NCI-H128 (cell line): ENCODE data around the gene MCL1.

Source experiments
- DNase-seq: peaks from one replicate; lab custom pipeline; 2025; ENCODE audit not compliant: unreplicated experiment; lab: John Stamatoyannopoulos, UW

MCL1 gene

DNA sequence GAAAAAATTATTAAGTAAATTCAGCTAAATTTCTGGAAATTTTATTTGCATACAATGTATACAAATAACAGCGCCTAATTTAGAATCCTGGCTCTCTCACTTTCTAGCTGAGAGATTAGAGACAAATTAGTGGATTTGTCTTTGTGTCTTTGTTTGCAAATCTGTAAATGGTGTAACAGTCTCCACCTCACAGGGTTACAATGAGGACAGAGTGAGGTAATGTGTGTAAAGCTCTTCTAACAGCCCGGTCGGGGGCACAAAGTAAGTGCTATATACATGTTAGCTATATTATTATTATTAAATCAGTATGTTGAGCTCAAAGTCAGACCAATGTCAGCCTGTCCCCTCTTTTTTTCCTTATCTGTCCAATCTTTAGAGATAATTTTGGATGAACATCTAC is 35.2 kb downstream of the MCL1 start:
- no peak for DNase-seq

GRCh38 chr1:150543500-150544143 is 35.8 kb downstream of the MCL1 start:
- no peak for DNase-seq

DNA sequence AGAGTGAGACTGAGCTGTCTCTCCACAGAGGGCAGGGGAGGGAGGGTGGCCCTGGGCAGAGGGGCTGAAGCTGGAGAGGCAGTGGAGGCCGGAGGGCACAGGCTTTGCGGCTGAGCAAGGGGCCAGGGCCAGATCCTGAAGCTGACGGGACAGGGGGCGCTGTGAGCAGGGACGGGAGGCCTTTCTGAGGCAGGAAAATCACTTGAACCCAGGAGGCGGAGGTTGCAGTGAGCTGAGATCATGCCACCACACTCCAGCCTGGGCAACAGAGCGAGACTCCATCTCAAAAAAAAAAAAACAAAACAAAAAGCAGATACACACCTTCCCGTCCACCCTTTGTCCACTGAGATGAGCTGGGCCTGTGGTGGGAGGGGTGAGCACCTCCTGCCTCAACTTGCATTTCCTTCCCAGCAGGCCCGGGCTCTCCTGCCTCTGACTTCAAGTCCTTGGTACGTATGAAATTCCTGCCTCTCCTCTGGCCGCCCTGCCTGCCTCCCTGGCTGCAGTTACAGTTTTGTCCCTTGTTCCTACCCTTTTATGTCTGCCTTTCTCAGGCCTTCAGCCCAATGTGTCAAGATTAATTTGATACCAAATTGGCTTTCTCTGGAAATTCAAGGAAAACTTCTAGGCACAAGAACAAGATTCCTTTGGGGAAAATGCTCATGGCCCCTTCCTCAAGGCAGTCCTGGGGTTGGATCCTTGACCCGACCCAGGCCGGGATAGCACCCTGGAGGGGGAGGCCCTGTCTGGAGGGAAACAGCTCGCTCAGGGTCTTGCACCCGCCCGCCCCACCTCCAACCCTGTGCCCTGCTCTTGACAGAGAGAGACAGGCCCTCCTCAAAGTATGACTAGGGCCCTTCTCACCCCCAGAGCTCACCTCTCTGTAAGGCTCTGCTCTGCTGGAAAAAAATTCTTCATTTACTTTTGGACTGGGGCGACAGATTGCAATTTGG is 41.4 kb downstream of the MCL1 start:
- DNase-seq: no peak

GRCh38 chr1:150536836-150537731 is 42.3 kb downstream of the MCL1 start:
- DNase-seq: no peak

- DNase-seq: no peak
Measured at GRCh38 chr1:150535511-150536287, 43.7 kb downstream of the MCL1 start.

DNA sequence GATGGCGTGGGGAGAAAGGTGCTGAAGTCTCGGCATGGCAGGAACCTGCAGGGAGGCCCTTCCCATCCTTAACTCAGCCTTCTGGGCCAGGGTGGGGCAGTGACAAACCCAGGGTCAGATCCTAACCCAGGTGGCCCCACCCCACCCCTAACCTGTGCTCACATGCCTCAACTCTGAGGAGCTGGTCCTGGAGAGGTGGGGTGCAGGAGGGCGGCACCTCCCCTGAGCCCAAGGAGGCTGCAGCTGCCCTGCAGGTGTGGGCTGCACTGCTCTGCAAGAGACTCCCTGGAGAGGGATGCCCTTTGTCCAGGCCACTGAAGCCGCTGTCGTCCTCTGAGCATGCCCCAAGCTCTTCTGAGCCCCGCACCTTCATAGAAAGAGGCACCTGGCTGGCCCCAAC is 45.4 kb downstream of the MCL1 start:
- DNase-seq: no peak

DNA sequence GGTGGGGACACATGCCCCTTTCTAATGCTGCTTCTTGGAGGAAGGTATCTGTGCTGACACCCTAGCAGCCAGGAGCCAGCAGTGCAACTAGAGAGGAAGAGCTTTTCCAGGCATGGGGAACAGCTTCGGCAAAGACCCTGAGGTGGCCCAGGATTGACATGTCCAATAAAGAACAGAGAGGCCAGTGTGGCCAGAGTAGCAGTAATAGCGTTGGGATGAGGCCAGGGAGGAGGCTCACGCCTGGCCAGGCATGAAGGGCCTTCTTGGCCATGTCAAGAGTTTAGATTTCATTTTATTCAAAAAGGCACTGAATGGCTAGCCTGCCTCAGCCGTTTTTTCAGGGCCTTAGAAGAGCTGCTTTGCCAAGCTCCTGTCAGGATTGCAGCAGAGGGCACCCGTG is 46.5 kb downstream of the MCL1 start:
- no peak for DNase-seq

GRCh38 chr1:150530491-150531159 is 48.8 kb downstream of the MCL1 start:
- DNase-seq: no peak

GRCh38 chr1:150529017-150529416 is 50.4 kb downstream of the MCL1 start:
- no peak for DNase-seq

DNA sequence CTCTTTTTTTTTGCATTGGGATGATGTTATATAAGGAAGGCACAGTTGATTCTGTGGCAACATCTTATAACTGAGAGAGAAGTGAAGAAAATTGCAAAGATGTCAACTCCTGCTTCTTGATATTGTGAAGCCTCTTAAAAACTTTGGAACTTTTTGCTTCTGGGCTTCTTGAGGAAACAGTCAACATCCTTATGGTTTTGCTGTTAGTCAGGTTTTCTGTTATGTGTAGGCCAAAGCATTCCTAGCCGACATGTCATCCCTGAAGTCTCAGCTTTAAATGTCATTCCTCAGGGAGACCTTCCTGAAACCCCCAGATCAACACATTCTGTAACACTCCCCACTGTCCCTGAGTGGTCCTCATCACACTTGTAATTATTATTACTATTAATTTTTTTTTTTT is 51.2 kb downstream of the MCL1 start:
- DNase-seq: no peak

DNA sequence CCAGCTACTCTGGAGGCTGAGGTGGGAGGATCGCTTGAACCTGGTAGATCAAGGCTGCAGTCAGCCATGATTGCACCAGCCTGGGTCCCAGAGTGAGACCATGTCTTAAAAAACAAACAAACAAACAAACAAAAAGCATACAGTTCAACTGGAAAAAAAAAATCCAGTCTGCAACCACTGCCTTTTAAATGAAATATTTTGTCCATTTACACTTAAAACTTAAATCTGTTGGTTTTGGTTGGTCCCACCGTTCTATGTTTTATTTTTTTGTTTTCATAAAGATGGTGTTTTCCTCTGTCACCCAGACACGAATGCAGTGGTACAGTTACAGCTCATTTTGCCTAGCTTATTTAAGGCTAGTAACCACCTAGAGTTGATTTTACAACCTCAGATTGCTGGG is 54.1 kb downstream of the MCL1 start:
- no peak for DNase-seq
